Lung (tissue), 12 donors: ENCODE measurements around the gene FRMD4A. TPM values are rescaled to one million over a fixed set of nuclear protein-coding genes. Genes with fewer than 3 reads are reported as not detected.

ENCODE experiments used
- ATAC-seq: fragments of 200-7000 bp; cut with Tn5 transposase; one replicate; pipeline ENCODE4 v1.9.1; 2020; ENCODE audit warnings: moderate number of reproducible peaks; ENCODE audit not compliant: insufficient read depth, low FRiP score
- DNase-seq, 3 donors: peaks; one replicate each; pipeline ENCODE4 v3.0.0-alpha.2; 2013 to 2017
- H3K27ac ChIP-seq, 2 donors: one replicate each; pipeline ENCODE4 v1.5.1; 2013; ENCODE audit warnings: mild to moderate bottlenecking in 2 of 2, moderate library complexity in 2 of 2, control low read depth in 1 of 2, inconsistent platforms in 1 of 2, low read depth in 1 of 2, low read length in 1 of 2
- H3K27me3 ChIP-seq, 3 donors: one replicate each; pipeline ENCODE4 v1.5.1; 2013; ENCODE audit warnings: low read length in 2 of 3; ENCODE audit not compliant: control insufficient read depth in 3 of 3, insufficient read depth in 3 of 3
- H3K36me3 ChIP-seq, 4 donors: one replicate each; pipeline ENCODE4 v1.5.1; 2013; ENCODE audit warnings: low read length in 4 of 4, mild to moderate bottlenecking in 1 of 4, moderate library complexity in 1 of 4; ENCODE audit not compliant: control insufficient read depth in 4 of 4, insufficient read depth in 4 of 4
- H3K4me1 ChIP-seq, 5 donors: one replicate each; pipeline ENCODE4 v1.5.1; 2013; ENCODE audit warnings: low read length in 5 of 5, mild to moderate bottlenecking in 2 of 5, moderate library complexity in 1 of 5; ENCODE audit not compliant: control insufficient read depth in 5 of 5, insufficient read depth in 5 of 5
- H3K4me3 ChIP-seq: one replicate; pipeline ENCODE4 v1.5.1; 2013; ENCODE audit warnings: mild to moderate bottlenecking, control low read depth, moderate library complexity
- H3K9ac ChIP-seq, 2 donors: one replicate each; pipeline ENCODE4 v1.5.1; 2013; ENCODE audit warnings: low read length in 2 of 2, control low read depth in 1 of 2; ENCODE audit not compliant: insufficient read depth in 1 of 2
- H3K9me3 ChIP-seq, 4 donors: one replicate each; pipeline ENCODE4 v1.5.1; 2013; ENCODE audit warnings: low read length in 3 of 4, mild to moderate bottlenecking in 1 of 4, moderate library complexity in 1 of 4; ENCODE audit not compliant: control insufficient read depth in 4 of 4, insufficient read depth in 3 of 4
- CTCF ChIP-seq: IDR thresholded peaks from 2 replicates; pipeline ENCODE4 v1.5.1; 2012; ENCODE audit warnings: mild to moderate bottlenecking; ENCODE audit errors: control extremely low read depth, extremely low read depth
- WGBS, 2 donors: extraction: QIAGEN DNeasy Blood & Tissue Kit; methylation state at CpG; one replicate each; pipeline ENCODE4 v1.1.7; 2013; 5-methylcytosine and 5-hydroxymethylcytosine counted together
- polyA plus RNA-seq, 2 donors: library from polyadenylated mRNA; stranded (reverse); fragments of 200-250 nt; gene quantifications; one replicate each; pipeline ENCODE4 v1.2.1, GENCODE V29; 2013
- total RNA-seq, 2 donors: library from RNA; depleted of rRNA in 1 of 2; stranded (reverse); fragments of >200 nt in 1 of 2; gene quantifications; one replicate each; pipeline ENCODE4 v1.2.1, GENCODE V29; 2014 to 2021
- donor health status: control.
- donor health status: control.
- donor health status: Bipolar disorder and iron deficiency.
- donor health status: healthy.
- donor health status: DM: yes; HTN: yes; CAD: no.

The FRMD4A gene
- total and polyA plus RNA-seq, 4 donors, result 12.0 to 64.5 (median 29.3) TPM

GRCh38 chr10:13725594-13725993 lies 605.1 kb downstream of the FRMD4A start:
- ATAC-seq (no peak), DNase-seq (no peak)
- Histone ChIP-seq H3K9me3 (no peaks in the 10 kb centered on the region), H3K27me3 (no peaks in the 10 kb centered on the region), H3K4me3 (no peak overlapping the region), H3K4me1 (peaks cover under 1 to 10% (median 3%) of the 10 kb centered on the region in 5 donors), H3K9ac (no peak overlapping the region), H3K36me3 (peaks cover 0 to 4% (median 2%) of the 10 kb centered on the region in 4 donors), H3K27ac (no peak overlapping the region)
- whole genome bisulfite sequencing, 2 donors, result 76 to 90% methylated on average over 4 of the region's 4 CpGs
- no peak for TF ChIP-seq CTCF

DNA sequence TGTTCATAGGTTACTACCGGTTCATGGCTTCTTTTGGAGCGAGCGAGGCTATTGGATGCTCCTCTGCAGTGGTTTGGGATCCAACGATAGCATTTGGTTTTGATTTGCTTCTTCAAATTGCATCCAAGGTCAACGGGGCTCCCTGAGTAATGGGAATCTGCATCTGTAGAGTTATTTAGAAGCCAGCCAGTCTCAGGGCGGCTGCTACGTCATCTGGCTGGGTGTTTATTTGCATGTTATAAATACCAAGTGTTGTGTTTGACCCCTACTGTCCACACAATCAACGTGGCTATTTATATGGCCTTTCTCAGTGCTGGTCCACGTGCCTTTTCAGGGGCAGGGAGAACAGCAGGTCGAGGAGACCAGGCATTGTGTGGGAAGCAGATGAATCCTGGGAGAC lies 606.2 kb downstream of the FRMD4A start:
- no peak for DNase-seq
- no peak overlapping the region for H3K27ac ChIP-seq
- H3K36me3 ChIP-seq, result peaks cover 0 to 4% (median 2%) of the 10 kb centered on the region in 4 donors

GRCh38 chr10:13722747-13723653 lies 607.7 kb downstream of the FRMD4A start:
- no peak for TF ChIP-seq CTCF
- H3K4me1 ChIP-seq, result peaks cover 3 to 23% (median 8%) of the 10 kb centered on the region in 5 donors
- peaks cover 0 to 4% (median 2%) of the 10 kb centered on the region in 4 donors for H3K36me3 ChIP-seq
- H3K27ac ChIP-seq, result no peak overlapping the region
- no peak overlapping the region for H3K4me3 ChIP-seq
- ATAC-seq (no peak), DNase-seq (no peak)
- WGBS, 2 donors, result 95 to 97% methylated on average over 4 of the region's 4 CpGs
- H3K9ac ChIP-seq, result no peak overlapping the region
- H3K27me3 ChIP-seq, result no peaks in the 10 kb centered on the region
- H3K9me3 ChIP-seq, result no peaks in the 10 kb centered on the region

More for the DNA sequence above, 606.2 kb downstream of the FRMD4A start:
- ATAC-seq, result no peak
- Histone ChIP-seq H3K27me3 (no peaks in the 10 kb centered on the region), H3K9me3 (no peaks in the 10 kb centered on the region), H3K9ac (no peak overlapping the region), H3K4me3 (no peak overlapping the region), H3K4me1 (peaks cover under 1 to 9% (median 3%) of the 10 kb centered on the region in 5 donors)
- TF ChIP-seq CTCF, result no peak
- 71 to 78% methylated on average over 10 of the region's 10 CpGs for WGBS, 2 donors
